Neural cell (in vitro differentiated cells): ENCODE data around the gene PDE1C.

Experiments
- EP300 ChIP-seq: fragments of 450-650 bp; conservative IDR thresholded peaks from 2 replicates; pipeline ENCODE4 v1.6.1; 2014; ENCODE audit warnings: antibody characterized with exemption, mild to moderate bottlenecking, moderate library complexity; ENCODE audit not compliant: poor library complexity, severe bottlenecking
- EZH2 ChIP-seq: fragments of 200-600, 300-800 bp; shearing (Covaris generic), sonication (generic); IDR thresholded peaks from 2 replicates; pipeline ENCODE4 v1.6.1; 2014; ENCODE audit warnings: antibody characterized with exemption, low read length, borderline replicate concordance, mild to moderate bottlenecking; ENCODE audit not compliant: insufficient read depth, poor library complexity, severe bottlenecking
- POLR2AphosphoS5 ChIP-seq: IDR thresholded peaks from 2 replicates; pipeline ENCODE4 v1.6.1; 2012
- RAD21 ChIP-seq: fragments of 450-650 bp; conservative IDR thresholded peaks from 2 replicates; pipeline ENCODE4 v1.6.1; 2014; ENCODE audit warnings: antibody characterized with exemption, mild to moderate bottlenecking, moderate library complexity
- SMC3 ChIP-seq: fragments of 450-650 bp; conservative IDR thresholded peaks from 2 replicates; pipeline ENCODE4 v1.6.1; 2014; ENCODE audit warnings: antibody characterized with exemption, mild to moderate bottlenecking, moderate library complexity; ENCODE audit not compliant: poor library complexity
- TF ChIP-seq, protein P1 (sequence below): fragments of 450-650 bp; IDR thresholded peaks from 2 replicates; pipeline ENCODE4 v1.5.1; 2014; ENCODE audit warnings: antibody characterized with exemption, mild to moderate bottlenecking, moderate library complexity; ENCODE audit not compliant: poor library complexity, severe bottlenecking

- no peak for TF ChIP-seq POLR2AphosphoS5
- TF ChIP-seq, protein P1, sequence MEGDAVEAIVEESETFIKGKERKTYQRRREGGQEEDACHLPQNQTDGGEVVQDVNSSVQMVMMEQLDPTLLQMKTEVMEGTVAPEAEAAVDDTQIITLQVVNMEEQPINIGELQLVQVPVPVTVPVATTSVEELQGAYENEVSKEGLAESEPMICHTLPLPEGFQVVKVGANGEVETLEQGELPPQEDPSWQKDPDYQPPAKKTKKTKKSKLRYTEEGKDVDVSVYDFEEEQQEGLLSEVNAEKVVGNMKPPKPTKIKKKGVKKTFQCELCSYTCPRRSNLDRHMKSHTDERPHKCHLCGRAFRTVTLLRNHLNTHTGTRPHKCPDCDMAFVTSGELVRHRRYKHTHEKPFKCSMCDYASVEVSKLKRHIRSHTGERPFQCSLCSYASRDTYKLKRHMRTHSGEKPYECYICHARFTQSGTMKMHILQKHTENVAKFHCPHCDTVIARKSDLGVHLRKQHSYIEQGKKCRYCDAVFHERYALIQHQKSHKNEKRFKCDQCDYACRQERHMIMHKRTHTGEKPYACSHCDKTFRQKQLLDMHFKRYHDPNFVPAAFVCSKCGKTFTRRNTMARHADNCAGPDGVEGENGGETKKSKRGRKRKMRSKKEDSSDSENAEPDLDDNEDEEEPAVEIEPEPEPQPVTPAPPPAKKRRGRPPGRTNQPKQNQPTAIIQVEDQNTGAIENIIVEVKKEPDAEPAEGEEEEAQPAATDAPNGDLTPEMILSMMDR, result no peak
- no peak for TF ChIP-seq RAD21
- TF ChIP-seq EP300, result no peak
- TF ChIP-seq EZH2, result no peak
- no peak for TF ChIP-seq SMC3
Measured at GRCh38 chr7:31894308-31894707, 175.9 kb downstream of the PDE1C start.
